H1 (cell line): Measurements from ENCODE around the gene SDR39U1. TPM values are rescaled to one million over a fixed set of nuclear protein-coding genes. Genes with fewer than 3 reads are reported as not detected.

Experiments
- CTCF ChIA-PET: fragments of 300-600 bp; sonication (Branson Sonifier 250); formaldehyde crosslinking; loops from one replicate; lab custom pipeline; 2021; ENCODE audit not compliant: partially characterized antibody; lab: Charles Lee
- POLR2A ChIA-PET: fragments of 300-600 bp; sonication (Branson Sonifier 250); formaldehyde crosslinking; loops from one replicate; lab custom pipeline; 2021; ENCODE audit warnings: inconsistent platforms; ENCODE audit not compliant: partially characterized antibody; lab: Charles Lee
- DNase-seq, 2 experiments: peaks; one replicate each; pipeline versions ENCODE4 v3.0.0 to v3.0.0-alpha.2; 2010 to 2022; ENCODE audit warnings: low spot score in 2 of 2, low read depth in 1 of 2, mixed read lengths in 1 of 2
- FAIRE-seq: peaks from 2 replicates; lab custom pipeline; 2011; peaks lifted over from hg19 to GRCh38; lab: Jason Lieb, UNC
- H2AFZ ChIP-seq: 2 replicates; pipeline ENCODE4 v1.8.1; 2012; ENCODE audit warnings: low read length, inconsistent platforms
- H2AK5ac ChIP-seq: 2 replicates; pipeline ENCODE4 v1.6.1; 2013; ENCODE audit warnings: low read depth, low read length
- H2BK120ac ChIP-seq: replicated peaks from 2 replicates; pipeline ENCODE3; 2013; ENCODE audit warnings: low read depth, low read length, inconsistent platforms
- H2BK12ac ChIP-seq: 2 replicates; pipeline ENCODE4 v1.6.1; 2013; ENCODE audit warnings: low read depth, low read length
- H2BK15ac ChIP-seq: 2 replicates; pipeline ENCODE4 v1.6.1; 2013; ENCODE audit warnings: low read length
- H2BK20ac ChIP-seq: 2 replicates; pipeline ENCODE4 v1.6.1; 2013; ENCODE audit warnings: low read length
- H2BK5ac ChIP-seq: 2 replicates; pipeline ENCODE4 v1.6.1; 2013; ENCODE audit warnings: low read depth, low read length
- H3K14ac ChIP-seq: 2 replicates; pipeline ENCODE4 v1.6.1; 2013; ENCODE audit warnings: inconsistent platforms; ENCODE audit not compliant: insufficient read length
- H3K18ac ChIP-seq: 2 replicates; pipeline ENCODE4 v1.6.1; 2013; ENCODE audit warnings: low read length; ENCODE audit errors: extremely low read depth
- H3K23ac ChIP-seq: 2 replicates; pipeline ENCODE4 v1.6.1; 2013; ENCODE audit warnings: inconsistent platforms; ENCODE audit not compliant: insufficient read length
- H3K23me2 ChIP-seq: 2 replicates; pipeline ENCODE4 v1.6.1; 2013; ENCODE audit warnings: low read depth, low read length
- H3K27ac ChIP-seq: 2 replicates; pipeline ENCODE4 v1.6.1; 2011; ENCODE audit warnings: low read depth, low read length, inconsistent platforms
- H3K27me3 ChIP-seq, 4 experiments: replicated peaks in 1 of 4; 1 replicate in 1 of 4; 2 replicates in 3 of 4; pipeline versions ENCODE4 v1.6.1 to v1.8.1; 2011 to 2013; ENCODE audit warnings: low read length in 3 of 4, mild to moderate bottlenecking in 3 of 4, inconsistent platforms in 2 of 4, mixed read lengths in 2 of 4, moderate library complexity in 1 of 4; ENCODE audit not compliant: control insufficient read depth in 3 of 4, insufficient read depth in 3 of 4; ENCODE audit errors: extremely low read depth in 1 of 4
- H3K36me3 ChIP-seq, 4 experiments: 2 replicates each; pipeline versions ENCODE4 v1.6.1 to v1.8.1; 2011 to 2013; ENCODE audit warnings: mild to moderate bottlenecking in 4 of 4, low read length in 3 of 4, moderate library complexity in 2 of 4, control low read depth in 1 of 4, inconsistent platforms in 1 of 4; ENCODE audit not compliant: insufficient read depth in 4 of 4, control insufficient read depth in 2 of 4
- H3K4ac ChIP-seq: replicated peaks from 2 replicates; pipeline ENCODE3; 2013; ENCODE audit warnings: low read length, low read depth, mixed read lengths, inconsistent platforms; ENCODE audit not compliant: insufficient read length
- H3K4me1 ChIP-seq, 4 experiments: replicated peaks in 1 of 4; 1 replicate in 1 of 4; 2 replicates in 3 of 4; pipeline versions ENCODE4 v1.6.1 to v1.8.1; 2011 to 2013; ENCODE audit warnings: low read length in 3 of 4, inconsistent platforms in 2 of 4, mixed read lengths in 1 of 4; ENCODE audit not compliant: insufficient read depth in 4 of 4, control insufficient read depth in 3 of 4
- H3K4me2 ChIP-seq, 2 experiments: 2 replicates each; pipeline versions ENCODE4 v1.6.1 to v1.8.1; 2011 to 2013; ENCODE audit warnings: low read depth in 2 of 2, low read length in 2 of 2, control low read depth in 1 of 2, inconsistent platforms in 1 of 2, mild to moderate bottlenecking in 1 of 2; ENCODE audit not compliant: insufficient read depth in 1 of 2
- H3K4me3 ChIP-seq, 4 experiments: fragments of 200-600, 300-600 bp in 1 of 4; sonication (generic), shearing (Covaris generic), sonication (Bioruptor Twin) in 1 of 4; 2 replicates each; pipeline versions ENCODE4 v1.5.1 to v1.8.1; 2011 to 2016; ENCODE audit warnings: low read length in 4 of 4, low read depth in 3 of 4, control low read depth in 2 of 4, inconsistent platforms in 2 of 4, mild to moderate bottlenecking in 2 of 4, mixed read lengths in 1 of 4, moderate library complexity in 1 of 4; ENCODE audit not compliant: insufficient read depth in 2 of 4; ENCODE audit errors: extremely low read depth in 1 of 4
- H3K56ac ChIP-seq: replicated peaks from 2 replicates; pipeline ENCODE3; 2013; ENCODE audit warnings: low read depth, mild to moderate bottlenecking, mixed read lengths, low read length, inconsistent platforms; ENCODE audit not compliant: insufficient read length
- H3K79me1 ChIP-seq: 2 replicates; pipeline ENCODE4 v1.6.1; 2013; ENCODE audit warnings: low read depth, low read length, control low read depth
- H3K79me2 ChIP-seq, 2 experiments: 2 replicates each; pipeline versions ENCODE4 v1.6.1 to v1.8.1; 2012 to 2013; ENCODE audit warnings: low read length in 2 of 2, mild to moderate bottlenecking in 2 of 2, inconsistent platforms in 1 of 2; ENCODE audit not compliant: insufficient read depth in 2 of 2, control insufficient read depth in 1 of 2
- H3K9ac ChIP-seq, 4 experiments: replicated peaks in 1 of 4; 1 replicate in 1 of 4; 2 replicates in 3 of 4; pipeline versions ENCODE4 v1.6.1 to v1.8.1; 2011 to 2013; ENCODE audit warnings: low read depth in 3 of 4, low read length in 3 of 4, control low read depth in 2 of 4, mild to moderate bottlenecking in 2 of 4, moderate library complexity in 2 of 4, inconsistent platforms in 1 of 4; ENCODE audit errors: extremely low read depth in 1 of 4
- H3K9me3 ChIP-seq, 2 experiments: 2 replicates each; pipeline versions ENCODE4 v1.6.1 to v1.8.1; 2012 to 2013; ENCODE audit warnings: mild to moderate bottlenecking in 2 of 2, moderate library complexity in 2 of 2, control low read depth in 1 of 2, inconsistent platforms in 1 of 2, low read depth in 1 of 2, low read length in 1 of 2, mixed read lengths in 1 of 2; ENCODE audit not compliant: insufficient read depth in 2 of 2
- H4K20me1 ChIP-seq, 2 experiments: replicated peaks in 1 of 2; 2 replicates each; pipeline versions ENCODE3 to v1.8.1; 2011 to 2013; ENCODE audit warnings: inconsistent platforms in 2 of 2, low read length in 2 of 2, mild to moderate bottlenecking in 1 of 2; ENCODE audit not compliant: insufficient read depth in 2 of 2, control insufficient read depth in 1 of 2
- H4K5ac ChIP-seq: 2 replicates; pipeline ENCODE4 v1.6.1; 2013; ENCODE audit warnings: low read length, low read depth, mixed read lengths, inconsistent platforms; ENCODE audit not compliant: insufficient read length
- H4K8ac ChIP-seq: 2 replicates; pipeline ENCODE4 v1.8.0; 2013; ENCODE audit warnings: mild to moderate bottlenecking, moderate library complexity, low read length, inconsistent platforms; ENCODE audit not compliant: insufficient read depth; ENCODE audit errors: extremely low read depth
- H4K91ac ChIP-seq: replicated peaks from 2 replicates; pipeline ENCODE3; 2013; ENCODE audit warnings: low read length, mixed read lengths, inconsistent platforms; ENCODE audit not compliant: insufficient read length
- BRCA1 ChIP-seq: IDR thresholded peaks from 2 replicates; pipeline ENCODE4 v1.6.1; 2012; ENCODE audit warnings: low read depth, low read length, improper control_type of control experiment
- CHD2 ChIP-seq: IDR thresholded peaks from 2 replicates; pipeline ENCODE4 v1.6.1; 2012; ENCODE audit warnings: low read length, improper control_type of control experiment
- WGBS, 2 experiments: shearing (Covaris generic) in 1 of 2; methylation state at CpG; one replicate each; pipeline versions ENCODE4 v1.1.6 to v1.1.7; 2013 to 2015; ENCODE audit warnings: low lambda C conversion rate in 2 of 2, mixed read lengths in 2 of 2, inconsistent platforms in 1 of 2, low coverage in 1 of 2, missing lambda C conversion rate in 1 of 2; ENCODE audit not compliant: insufficient replicate concordance in 2 of 2, insufficient coverage in 1 of 2, insufficient read length in 1 of 2; ENCODE audit errors: extremely low coverage in 1 of 2, missing lambda C conversion rate in 1 of 2; 5-methylcytosine and 5-hydroxymethylcytosine counted together
- polyA plus RNA-seq, 7 experiments: library from polyadenylated mRNA; depleted of rRNA in 3 of 7; stranded (reverse) in 5 of 7; unstranded in 2 of 7; fragments of >200 nt in 5 of 7; fragments of 200-250 nt in 2 of 7; gene quantifications; 1 replicate in 5 of 7; 2 replicates in 1 of 7; 4 replicates in 1 of 7; pipeline versions ENCODE4 v1.2.1 to v1.2.3, GENCODE V29; 2011 to 2013; ENCODE audit warnings: missing spikeins in 2 of 7, mixed read lengths in 2 of 7
- total RNA-seq: library from RNA; stranded (reverse); fragmentation: NEBNext Ultra II Directional; extraction: Animal tissue kit (Norgen Biotek cat#: 25700); gene quantifications from 2 replicates; pipeline ENCODE4 v1.2.1, GENCODE V29; 2021

Gene SDR39U1
- total and polyA plus RNA-seq, 2 of the 8 experiments (the other 6 are each of a cell fraction or from before 2014, with no cell fraction given): 46.7 to 98.8 TPM

- no peak overlapping the region for H2BK5ac ChIP-seq
- DNase-seq (no peak), FAIRE-seq (no peak)
- no peak overlapping the region for H4K5ac ChIP-seq
- no peak overlapping the region for H3K23ac ChIP-seq
- no peak overlapping the region for H4K8ac ChIP-seq
- no peak overlapping the region for H2AFZ ChIP-seq
- H2AK5ac ChIP-seq: no peak overlapping the region
- H4K20me1 ChIP-seq: peaks cover 1 to 5% of the 10 kb centered on the region in 2 experiments
- 72% methylated on average over 9 of the region's 9 CpGs; no CpG with 5 or more reads in 1 of the 2 experiments for WGBS, 2 experiments
- no peak overlapping the region for H3K4me3 ChIP-seq
- no peaks in the 10 kb centered on the region; the same call in 1 of the 2 replicates for H3K79me1 ChIP-seq
- no peak overlapping the region for H3K27ac ChIP-seq
- H2BK15ac ChIP-seq: no peak overlapping the region
- H3K4ac ChIP-seq: no peak overlapping the region
- no peak overlapping the region for H2BK120ac ChIP-seq
- H3K36me3 ChIP-seq: peaks cover 10 to 26% (median 12%) of the 10 kb centered on the region in 4 experiments; a peak in 7 of 8 replicates
- POLR2A ChIA-PET: interaction anchor here (0.7 to 3.2 kb wide), 7 partner anchors 10 to 127 kb away, joined by 3 to 25 read pairs (median 3); partner anchors contain the start of genes ADCY4, CBLN3 and LTB4R
- no peak overlapping the region for H3K18ac ChIP-seq
- CTCF ChIA-PET: interaction anchor here (1.0 to 21.3 kb wide), 10 partner anchors 12 to 196 kb away, joined by 4 to 664 read pairs (median 24); partner anchors contain the start of genes ADCY4, RIPK3 and TINF2
- no peak overlapping the region for H3K4me2 ChIP-seq
- H3K9ac ChIP-seq: no peak overlapping the region
- H2BK12ac ChIP-seq: no peak overlapping the region
- 0 out of 4 replicates have a peak, but pooled peaks cover 0 to 3% of the 10 kb centered on the region in 2 experiments for H3K79me2 ChIP-seq
- no peak for TF ChIP-seq CHD2
- TF ChIP-seq BRCA1: no peak
- H4K91ac ChIP-seq: no peak overlapping the region
- no peaks in the 10 kb centered on the region for H3K27me3 ChIP-seq
- no peak overlapping the region for H3K56ac ChIP-seq
- no peaks in the 10 kb centered on the region; a peak in 2 of 7 replicates for H3K4me1 ChIP-seq
- no peak overlapping the region for H2BK20ac ChIP-seq
- H3K14ac ChIP-seq: no peak overlapping the region
- peaks cover 9% of the 10 kb centered on the region for H3K23me2 ChIP-seq
- H3K9me3 ChIP-seq: no peaks in the 10 kb centered on the region
Measured at GRCh38 chr14:24438223-24439097, 4.1 kb downstream of the SDR39U1 start.
